Measurements from ENCODE around the gene COL19A1. TPM values are rescaled to one million over a fixed set of nuclear protein-coding genes. Genes with fewer than 3 reads are reported as not detected.

Gene COL19A1
- total RNA-seq, 2 experiments from 2014 or later = 0.40 TPM; not detected in 1

DNA sequence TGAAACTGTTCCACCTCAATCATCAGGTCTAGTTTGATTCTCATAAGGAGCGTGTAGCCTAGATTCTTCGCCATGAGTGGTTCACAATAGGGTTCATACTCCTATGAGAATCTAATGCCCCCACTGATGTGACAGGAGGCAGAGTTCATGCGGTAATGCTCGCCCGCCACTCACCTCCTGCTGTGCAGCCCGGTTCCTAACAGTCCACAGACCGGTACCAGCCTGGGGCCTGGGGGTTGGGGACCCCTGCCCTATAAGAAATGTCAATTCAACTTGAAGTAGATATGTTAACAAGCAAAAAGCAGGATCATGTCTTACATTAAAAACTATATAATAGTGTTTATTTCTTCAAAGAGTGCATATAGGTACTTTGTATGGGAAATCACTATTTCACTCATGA, 216.5 kb downstream of the COL19A1 start:
- CTCF ChIA-PET = no interaction called here
- Mint-ChIP-seq H3K27me3 (peaks cover 9% of the 10 kb centered on the region), H3K4me1 (no peaks in the 10 kb centered on the region), H3K4me3 (no peak overlapping the region), H3K27ac (no peak overlapping the region), H3K36me3 (no peaks in the 10 kb centered on the region), H3K9me3 (ENCODE audit: low read depth) (no peaks in the 10 kb centered on the region)
- no peak for ATAC-seq
- DNase-seq = no peak

- CTCF ChIA-PET = no interaction called here
Measured at GRCh38 chr6:70086806-70087205, 220.4 kb downstream of the COL19A1 start.

GRCh38 chr6:70094156-70094555, 227.8 kb downstream of the COL19A1 start:
- Mint-ChIP-seq H3K4me1 (no peaks in the 10 kb centered on the region), H3K27me3 (no peaks in the 10 kb centered on the region), H3K36me3 (no peaks in the 10 kb centered on the region), H3K4me3 (no peak overlapping the region), H3K9me3 (ENCODE audit: low read depth) (no peaks in the 10 kb centered on the region), H3K27ac (no peak overlapping the region)
- DNase-seq (no peak), ATAC-seq (no peak)
- CTCF ChIA-PET = no interaction called here

More at GRCh38 chr6:70086806-70087205, 220.4 kb downstream of the COL19A1 start:
- no peaks in the 10 kb centered on the region for H3K36me3 Mint-ChIP-seq
- no peaks in the 10 kb centered on the region for H3K9me3 Mint-ChIP-seq (ENCODE audit: low read depth)
- no peak overlapping the region for H3K27ac Mint-ChIP-seq
- ATAC-seq = no peak
- no peak for DNase-seq
- H3K27me3 Mint-ChIP-seq = peaks cover 3% of the 10 kb centered on the region
- H3K4me1 Mint-ChIP-seq = no peaks in the 10 kb centered on the region
- H3K4me3 Mint-ChIP-seq = no peak overlapping the region

GRCh38 chr6:70099732-70100131, 233.4 kb downstream of the COL19A1 start:
- CTCF ChIA-PET = no interaction called here
- ATAC-seq = no peak

GRCh38 chr6:70103798-70104197, 237.4 kb downstream of the COL19A1 start:
- no peaks in the 10 kb centered on the region for H3K36me3 Mint-ChIP-seq
- CTCF ChIA-PET = no interaction called here

More at GRCh38 chr6:70099732-70100131, 233.4 kb downstream of the COL19A1 start:
- DNase-seq = no peak
- Mint-ChIP-seq H3K4me3 (no peak overlapping the region), H3K36me3 (no peaks in the 10 kb centered on the region), H3K27me3 (peaks cover 9% of the 10 kb centered on the region), H3K4me1 (no peaks in the 10 kb centered on the region), H3K9me3 (ENCODE audit: low read depth) (no peaks in the 10 kb centered on the region), H3K27ac (no peak overlapping the region)

DNA sequence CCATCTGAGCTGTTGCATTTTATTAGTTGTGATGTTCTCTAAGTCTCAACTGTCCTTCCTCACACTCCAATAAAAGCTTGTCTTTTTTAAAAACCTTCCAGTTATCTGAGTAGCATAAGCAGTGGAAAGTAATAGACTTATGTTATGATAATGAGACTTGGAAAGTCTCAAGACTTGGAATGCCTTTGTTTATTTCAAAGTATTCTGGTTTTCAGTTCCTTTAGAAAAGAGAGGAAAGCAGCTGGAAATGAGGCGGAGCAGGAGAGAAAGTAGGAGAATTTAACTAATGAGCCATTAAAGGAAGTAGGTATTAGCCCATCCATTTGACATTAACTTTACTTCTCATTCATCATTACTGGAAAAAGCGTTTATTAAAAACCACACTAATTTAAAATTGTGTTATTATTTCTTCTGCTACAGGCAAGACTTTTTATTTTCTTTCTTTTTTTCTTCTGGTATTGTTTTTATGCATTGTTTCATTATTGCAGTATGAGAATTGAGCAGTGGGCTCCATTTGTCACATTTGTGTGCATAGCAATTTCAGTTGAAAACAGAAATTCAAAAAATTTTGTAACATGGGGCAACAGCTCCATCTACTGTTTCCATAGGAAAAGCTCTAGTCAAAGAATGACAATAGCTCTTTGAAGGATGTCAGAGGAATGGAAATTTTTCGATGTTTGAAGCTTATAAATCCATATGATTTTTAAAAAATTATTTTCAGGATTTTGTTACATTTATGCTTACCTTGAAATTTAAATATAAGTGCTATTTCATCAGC, 241.7 kb downstream of the COL19A1 start:
- H3K4me1 Mint-ChIP-seq = no peaks in the 10 kb centered on the region
- H3K4me3 Mint-ChIP-seq = no peak overlapping the region
- H3K36me3 Mint-ChIP-seq = no peaks in the 10 kb centered on the region
- H3K27ac Mint-ChIP-seq = no peak overlapping the region
- H3K9me3 Mint-ChIP-seq (ENCODE audit: low read depth) = no peaks in the 10 kb centered on the region
- DNase-seq = no peak
- CTCF ChIA-PET = interaction anchor here (0.7 to 2.4 kb wide), 4 partner anchors 10 to 1471 kb away, joined by 3 to 12 read pairs (median 4); no protein-coding TSS in a partner anchor
- ATAC-seq = no peak
- H3K27me3 Mint-ChIP-seq = peaks cover 48% of the 10 kb centered on the region

More at GRCh38 chr6:70103798-70104197, 237.4 kb downstream of the COL19A1 start:
- Mint-ChIP-seq H3K4me3 (no peak overlapping the region), H3K27me3 (peaks cover 29% of the 10 kb centered on the region), H3K4me1 (no peaks in the 10 kb centered on the region), H3K27ac (no peak overlapping the region), H3K9me3 (ENCODE audit: low read depth) (no peaks in the 10 kb centered on the region)
- ATAC-seq (no peak), DNase-seq (no peak)

DNA sequence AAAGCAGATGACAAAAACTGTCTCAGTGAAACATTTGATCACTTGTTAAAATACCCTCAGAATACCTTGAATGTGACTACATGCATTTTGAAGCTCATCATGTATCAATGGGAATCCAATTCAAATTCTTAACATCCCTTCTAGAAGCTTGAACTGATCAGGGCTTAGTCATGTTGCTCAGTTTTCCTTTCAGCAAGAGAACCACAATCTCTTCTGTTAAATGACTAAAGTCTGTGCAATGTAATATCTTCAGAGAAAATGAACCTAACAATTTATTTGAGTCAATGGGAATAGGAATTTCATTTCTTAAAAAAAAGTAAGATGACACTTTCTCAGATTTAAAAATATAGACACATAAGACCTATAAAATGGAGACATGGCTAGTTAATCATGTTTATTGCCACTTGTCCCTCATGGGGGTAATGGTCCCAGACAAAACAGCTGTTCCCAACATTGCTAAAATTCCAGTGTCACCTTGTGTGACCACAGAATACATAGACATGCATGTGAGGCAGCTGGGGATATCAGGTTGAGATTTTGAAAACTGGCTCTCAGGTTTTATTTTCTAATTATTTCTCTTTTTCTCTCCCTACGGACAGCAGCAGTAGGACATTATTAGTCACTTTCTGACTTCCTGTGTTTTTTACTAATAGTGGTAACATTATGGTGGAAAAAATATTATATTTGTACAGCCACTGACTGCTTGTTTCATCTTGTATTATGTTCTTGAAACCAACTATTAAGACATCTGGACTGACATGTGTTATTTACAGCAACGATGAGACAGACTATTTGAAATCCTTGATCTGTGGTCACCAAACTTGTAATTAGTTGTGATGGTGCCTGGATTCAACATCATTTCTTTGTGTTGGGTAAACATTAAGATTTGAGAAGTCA, 244.0 kb downstream of the COL19A1 start:
- no peaks in the 10 kb centered on the region for H3K36me3 Mint-ChIP-seq
- no peak overlapping the region for H3K27ac Mint-ChIP-seq
- H3K27me3 Mint-ChIP-seq = peaks cover 47% of the 10 kb centered on the region
- DNase-seq (no peak), ATAC-seq (no peak)
- CTCF ChIA-PET = no interaction called here
- no peak overlapping the region for H3K4me3 Mint-ChIP-seq
- H3K9me3 Mint-ChIP-seq (ENCODE audit: low read depth) = no peaks in the 10 kb centered on the region
- no peaks in the 10 kb centered on the region for H3K4me1 Mint-ChIP-seq

DNA sequence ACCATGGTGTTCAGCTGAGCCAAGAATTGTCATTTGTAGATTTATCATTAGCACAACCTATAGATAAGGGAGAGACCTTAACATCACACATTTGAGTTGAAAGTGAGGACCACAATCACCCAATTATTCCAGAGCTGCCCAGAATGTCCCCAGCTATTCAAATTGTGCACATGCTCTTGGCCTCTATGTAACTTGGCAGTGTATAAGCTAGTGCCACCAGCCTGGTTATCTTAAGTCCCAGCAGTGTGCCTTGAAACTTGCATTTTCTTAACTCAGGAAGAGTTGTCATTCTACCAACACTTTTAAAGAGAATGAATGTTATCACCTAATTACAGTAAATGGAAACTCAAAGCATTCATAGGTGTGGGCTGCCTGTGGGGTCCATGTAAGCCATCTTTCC, 245.4 kb downstream of the COL19A1 start:
- H3K36me3 Mint-ChIP-seq = no peaks in the 10 kb centered on the region
- CTCF ChIA-PET = no interaction called here
- no peak for ATAC-seq

DNA sequence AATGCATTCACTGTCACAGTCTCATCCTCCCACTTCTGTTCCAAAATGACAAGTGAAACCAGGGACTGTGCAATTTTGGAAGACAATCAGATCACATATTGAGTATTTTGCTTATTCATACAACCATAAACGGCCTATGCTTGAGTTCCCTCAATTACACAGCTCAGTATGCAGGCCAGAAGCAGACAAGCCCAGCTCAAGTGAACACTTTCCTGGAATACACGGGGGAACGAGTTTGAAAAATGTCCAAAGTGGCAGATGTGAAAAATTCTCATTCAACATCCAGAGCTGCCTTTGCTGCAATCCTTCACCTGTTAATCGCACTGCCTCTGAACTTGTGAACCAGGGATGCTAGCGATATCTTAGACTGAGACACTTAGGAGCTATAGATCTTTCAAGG, 246.4 kb downstream of the COL19A1 start:
- no peaks in the 10 kb centered on the region for H3K9me3 Mint-ChIP-seq (ENCODE audit: low read depth)
- no peaks in the 10 kb centered on the region for H3K36me3 Mint-ChIP-seq
- H3K4me1 Mint-ChIP-seq = no peaks in the 10 kb centered on the region
- peaks cover 50% of the 10 kb centered on the region for H3K27me3 Mint-ChIP-seq
- ATAC-seq (no peak), DNase-seq (no peak)
- H3K4me3 Mint-ChIP-seq = no peak overlapping the region
- CTCF ChIA-PET = no interaction called here
- no peak overlapping the region for H3K27ac Mint-ChIP-seq

More for the DNA sequence above, 245.4 kb downstream of the COL19A1 start:
- H3K4me3 Mint-ChIP-seq = no peak overlapping the region
- no peaks in the 10 kb centered on the region for H3K9me3 Mint-ChIP-seq (ENCODE audit: low read depth)
- DNase-seq = no peak
- H3K27me3 Mint-ChIP-seq = peaks cover 52% of the 10 kb centered on the region
- H3K27ac Mint-ChIP-seq = no peak overlapping the region
- no peaks in the 10 kb centered on the region for H3K4me1 Mint-ChIP-seq

DNA sequence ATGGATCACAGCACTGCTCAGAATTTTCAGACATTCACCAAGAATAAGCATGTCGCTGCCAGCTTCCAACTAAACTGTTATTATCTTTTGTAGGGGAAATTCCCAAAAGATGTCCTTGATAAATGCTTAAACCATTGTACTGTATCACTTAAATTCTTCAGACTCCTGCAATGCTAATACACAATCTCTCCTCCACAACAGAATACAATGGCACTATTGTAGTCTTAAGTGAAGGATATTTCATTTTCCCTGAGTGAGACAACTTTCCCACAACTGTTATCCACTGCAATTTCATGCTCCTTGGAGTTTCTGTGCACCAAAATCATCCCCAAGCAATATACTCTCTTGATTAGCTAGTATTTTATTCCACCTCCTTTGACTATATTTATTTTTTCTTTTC, 246.8 kb downstream of the COL19A1 start:
- H3K4me1 Mint-ChIP-seq = no peaks in the 10 kb centered on the region
- ATAC-seq = no peak
- H3K36me3 Mint-ChIP-seq = no peaks in the 10 kb centered on the region
- H3K4me3 Mint-ChIP-seq = no peak overlapping the region
- CTCF ChIA-PET = no interaction called here
- no peaks in the 10 kb centered on the region for H3K9me3 Mint-ChIP-seq (ENCODE audit: low read depth)
- H3K27me3 Mint-ChIP-seq = peaks cover 47% of the 10 kb centered on the region
- H3K27ac Mint-ChIP-seq = no peak overlapping the region
- no peak for DNase-seq

- peaks cover 30% of the 10 kb centered on the region for H3K27me3 Mint-ChIP-seq
- H3K4me3 Mint-ChIP-seq = no peak overlapping the region
- H3K9me3 Mint-ChIP-seq (ENCODE audit: low read depth) = no peaks in the 10 kb centered on the region
- ATAC-seq = no peak
- no peaks in the 10 kb centered on the region for H3K4me1 Mint-ChIP-seq
- no peaks in the 10 kb centered on the region for H3K36me3 Mint-ChIP-seq
- no peak overlapping the region for H3K27ac Mint-ChIP-seq
- no peak for DNase-seq
- CTCF ChIA-PET = interaction anchor here (2.8 kb wide), 1 partner anchor 10 kb away, joined by 12 read pairs; no protein-coding TSS in a partner anchor
Measured at GRCh38 chr6:70118670-70119069, 252.3 kb downstream of the COL19A1 start.

DNA sequence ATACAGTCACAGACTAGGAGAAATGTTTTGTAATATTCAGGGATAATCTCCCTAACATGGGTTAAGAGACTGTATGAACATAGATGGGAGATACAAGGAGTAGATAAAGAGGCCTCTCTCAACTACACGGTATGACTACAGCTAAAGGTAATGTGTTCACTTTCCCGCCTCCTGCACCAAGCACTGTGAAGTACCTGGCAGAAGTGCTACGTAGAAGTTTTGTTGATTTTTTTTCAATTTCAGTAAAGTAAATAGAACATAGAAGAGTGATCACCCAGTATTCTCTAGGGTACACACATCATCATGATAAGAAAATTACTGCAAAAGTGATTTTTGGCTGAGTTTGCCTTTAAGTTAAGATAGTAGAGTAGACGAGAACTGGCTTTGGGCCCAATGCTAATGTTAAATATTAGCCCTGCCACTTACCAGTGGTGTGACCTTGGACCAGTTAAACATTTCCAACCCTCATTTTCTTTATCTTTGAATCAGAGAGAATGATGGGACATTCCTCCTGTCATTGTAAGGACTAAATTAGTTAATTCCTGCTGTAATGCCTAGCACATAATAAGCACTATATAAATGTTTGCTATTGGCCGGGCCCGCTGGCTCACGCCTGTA, 253.0 kb downstream of the COL19A1 start:
- no peaks in the 10 kb centered on the region for H3K9me3 Mint-ChIP-seq (ENCODE audit: low read depth)
- H3K4me3 Mint-ChIP-seq = no peak overlapping the region
- ATAC-seq (no peak), DNase-seq (no peak)
- peaks cover 30% of the 10 kb centered on the region for H3K27me3 Mint-ChIP-seq
- no peaks in the 10 kb centered on the region for H3K36me3 Mint-ChIP-seq
- no peaks in the 10 kb centered on the region for H3K4me1 Mint-ChIP-seq
- H3K27ac Mint-ChIP-seq = no peak overlapping the region
- CTCF ChIA-PET = interaction anchor here (2.8 kb wide), 1 partner anchor 11 kb away, joined by 12 read pairs; no protein-coding TSS in a partner anchor

GRCh38 chr6:70124443-70124842, 258.1 kb downstream of the COL19A1 start:
- no peak overlapping the region for H3K27ac Mint-ChIP-seq
- no peaks in the 10 kb centered on the region for H3K36me3 Mint-ChIP-seq
- no peaks in the 10 kb centered on the region for H3K9me3 Mint-ChIP-seq (ENCODE audit: low read depth)

More at GRCh38 chr6:70124443-70124842, 258.1 kb downstream of the COL19A1 start:
- Mint-ChIP-seq H3K4me3 (no peak overlapping the region), H3K27me3 (peaks cover 3% of the 10 kb centered on the region), H3K4me1 (no peaks in the 10 kb centered on the region)
- CTCF ChIA-PET = no interaction called here
- ATAC-seq = no peak
- DNase-seq = no peak

Data from activated CD8-positive, alpha-beta memory T cell treated with anti-CD3 and anti-CD28 coated beads, Interleukin-2, amount 10 ng/mL, durations not matched to agents 7 days and 5 days (primary cell).